Globus pallidus (tissue), 1 donor: Measurements from ENCODE around the gene DST.
"Not testable (repeated sequence)": the region's sequence is repeated elsewhere in the genome, so short reads cannot be mapped to it uniquely, and the experiment has no call there.

ENCODE experiments used
- DNase-seq: peaks from one replicate; pipeline ENCODE4 v3.0.0-alpha.2; 2015; ENCODE audit warnings: low spot score

The DST gene

GRCh38 chr6:56663344-56663743 is 20.7 kb upstream of the DST start:
- DNase-seq, result no peak

GRCh38 chr6:56661338-56661737 is 18.6 kb upstream of the DST start:
- not testable (repeated sequence) for DNase-seq

GRCh38 chr6:56660381-56660730 is 17.7 kb upstream of the DST start:
- DNase-seq, result no peak

GRCh38 chr6:56659721-56660380 is 17.2 kb upstream of the DST start:
- DNase-seq, result no peak

- no peak for DNase-seq
These were observed 15.6 kb upstream of the DST start for GRCh38 chr6:56658326-56658725.

GRCh38 chr6:56657354-56657753 is 14.7 kb upstream of the DST start:
- no peak for DNase-seq

GRCh38 chr6:56656466-56656865 is 13.8 kb upstream of the DST start:
- no peak for DNase-seq

GRCh38 chr6:56655996-56656395 is 13.3 kb upstream of the DST start:
- DNase-seq, result no peak

GRCh38 chr6:56655249-56655648 is 12.6 kb upstream of the DST start:
- DNase-seq, result no peak

- peak; percentile 71 for DNase-seq
These were observed 10.3 kb upstream of the DST start for GRCh38 chr6:56652994-56653393.

GRCh38 chr6:56652231-56652630 is 9.5 kb upstream of the DST start:
- DNase-seq, result no peak

- DNase-seq, result no peak
These were observed 7.5 kb upstream of the DST start for GRCh38 chr6:56650191-56650590.

GRCh38 chr6:56649782-56650181 is 7.1 kb upstream of the DST start:
- DNase-seq, result no peak

GRCh38 chr6:56649053-56649769 is 6.5 kb upstream of the DST start:
- no peak for DNase-seq

GRCh38 chr6:56647172-56647762 is 4.6 kb upstream of the DST start:
- no peak for DNase-seq

GRCh38 chr6:56644366-56644765 is 1.7 kb upstream of the DST start:
- DNase-seq, result no peak

GRCh38 chr6:56643379-56644089 is 845 bp upstream of the DST start:
- no peak for DNase-seq

GRCh38 chr6:56640374-56640773 is 2.3 kb downstream of the DST start:
- no peak for DNase-seq

GRCh38 chr6:56638760-56639159 is 3.9 kb downstream of the DST start:
- DNase-seq, result no peak

GRCh38 chr6:56637640-56638039 is 5.0 kb downstream of the DST start:
- peak; percentile 78 for DNase-seq

GRCh38 chr6:56628105-56628504 is 14.6 kb downstream of the DST start:
- no peak for DNase-seq

- DNase-seq, result no peak
These were observed 17.3 kb downstream of the DST start for GRCh38 chr6:56625356-56625755.

GRCh38 chr6:56624728-56625069 is 18.0 kb downstream of the DST start:
- DNase-seq, result no peak
